NCI-H146 treated with DMSO at 0.1 percent for 48 hours (cell line): Measurements from ENCODE around the gene OR1J2.

Source experiments
- DNase-seq: peaks from one replicate; lab custom pipeline; 2025; ENCODE audit not compliant: unreplicated experiment; lab: John Stamatoyannopoulos, UW

The OR1J2 gene

DNA sequence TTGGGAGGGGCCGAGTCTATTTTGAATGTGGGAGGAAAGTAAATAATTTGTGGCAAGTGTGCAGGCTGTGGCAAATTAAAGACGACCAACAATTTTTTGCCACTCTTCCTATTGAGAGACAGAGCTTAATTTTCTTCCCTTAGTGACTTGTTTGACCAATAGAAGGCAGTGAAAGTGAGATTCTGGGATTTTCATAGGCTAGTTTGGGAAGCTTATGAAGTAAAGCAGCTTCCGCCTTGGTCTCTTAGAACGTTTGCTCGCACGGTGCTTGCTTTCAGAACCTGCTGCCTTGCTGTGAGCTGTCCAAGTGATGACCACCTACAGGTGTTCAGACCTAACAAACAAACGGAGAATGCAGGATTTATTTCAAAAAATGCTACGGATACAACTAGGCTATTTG lies 35.6 kb downstream of the OR1J2 start:
- no peak for DNase-seq

DNA sequence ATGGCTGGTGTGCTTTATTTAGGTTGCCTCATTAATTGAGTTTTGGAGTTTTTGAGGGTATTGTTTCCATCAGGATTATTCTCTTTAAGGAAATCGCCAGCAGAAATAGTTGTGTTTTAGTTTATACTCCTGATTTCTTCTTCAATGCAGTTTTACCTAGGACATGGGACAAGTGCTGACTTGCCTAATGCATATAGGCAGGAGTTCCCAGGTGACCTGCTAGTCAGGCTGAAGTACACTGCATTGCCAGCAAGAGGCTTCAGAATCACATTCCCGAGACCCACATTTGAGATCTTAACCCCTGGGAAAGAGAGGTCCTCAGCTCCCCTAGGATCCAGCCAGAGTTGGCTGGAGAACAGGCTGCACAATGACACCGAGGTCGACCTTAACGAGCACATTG lies 40.8 kb downstream of the OR1J2 start:
- DNase-seq: no peak

DNA sequence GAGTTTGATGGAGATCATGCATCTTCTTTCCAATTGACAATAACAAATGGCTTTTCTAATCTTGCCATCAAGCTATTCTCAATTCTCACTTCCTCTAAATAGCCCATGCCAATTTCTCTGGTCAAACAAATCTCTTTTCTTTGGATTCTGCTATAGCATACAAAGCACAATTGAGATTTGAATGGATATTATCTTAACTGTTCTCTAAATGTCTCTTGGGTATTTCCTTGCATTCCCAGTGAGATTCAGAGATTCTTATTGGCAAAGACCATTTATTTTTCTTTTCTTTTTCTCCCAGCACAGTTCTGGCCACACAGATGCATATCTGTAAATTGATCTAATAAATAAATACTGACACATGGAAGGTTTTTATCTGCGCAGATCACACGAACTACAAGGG lies 42.2 kb downstream of the OR1J2 start, which contains the start of gene OR1N2:
OR1N2 (plus strand) TSS at position 301 of the 400 bp plus-strand sequence. CDS start 100 bp downstream, outside the sequence.
- no peak for DNase-seq
